ENCODE data around the gene IFITM1.
"Not testable (repeated sequence)": the region's sequence is repeated elsewhere in the genome, so short reads cannot be mapped to it uniquely, and the experiment has no call there.

IFITM1 gene

GRCh38 chr11:282630-283360 lies 31.0 kb upstream of the IFITM1 start:
- no peak for DNase-seq

DNA sequence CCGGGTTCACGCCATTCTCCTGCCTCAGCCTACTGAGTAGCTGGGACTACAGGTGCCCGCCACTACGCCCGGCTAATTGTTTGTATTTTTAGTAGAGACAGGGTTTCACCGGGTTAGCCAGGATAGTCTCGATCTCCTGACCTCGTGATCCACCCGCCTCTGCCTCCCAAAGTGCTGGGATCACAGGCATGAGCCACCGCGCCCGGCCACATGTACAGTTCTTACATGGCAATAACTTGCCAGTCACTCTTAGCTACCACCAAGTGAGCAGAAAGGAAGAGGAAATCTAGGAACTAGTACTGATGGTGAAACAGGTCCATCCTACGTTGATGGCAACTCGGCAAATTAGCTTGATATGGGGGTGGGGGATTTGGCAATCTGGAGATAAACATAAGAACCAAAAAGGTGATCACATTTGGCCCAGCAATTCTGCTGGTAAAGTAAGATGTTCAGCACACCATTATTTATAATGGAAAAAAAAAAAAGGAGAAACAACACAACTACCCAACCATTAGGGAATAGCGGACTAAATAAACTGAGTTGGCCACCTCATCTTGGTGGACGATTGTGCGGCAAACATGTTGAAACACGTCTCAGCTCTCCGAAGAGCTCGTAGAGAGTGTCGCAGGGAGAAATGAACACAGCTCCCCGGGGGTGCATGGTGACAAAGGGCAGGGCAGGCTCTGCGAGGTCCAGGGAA lies 30.3 kb upstream of the IFITM1 start:
- DNase-seq: no peak

DNA sequence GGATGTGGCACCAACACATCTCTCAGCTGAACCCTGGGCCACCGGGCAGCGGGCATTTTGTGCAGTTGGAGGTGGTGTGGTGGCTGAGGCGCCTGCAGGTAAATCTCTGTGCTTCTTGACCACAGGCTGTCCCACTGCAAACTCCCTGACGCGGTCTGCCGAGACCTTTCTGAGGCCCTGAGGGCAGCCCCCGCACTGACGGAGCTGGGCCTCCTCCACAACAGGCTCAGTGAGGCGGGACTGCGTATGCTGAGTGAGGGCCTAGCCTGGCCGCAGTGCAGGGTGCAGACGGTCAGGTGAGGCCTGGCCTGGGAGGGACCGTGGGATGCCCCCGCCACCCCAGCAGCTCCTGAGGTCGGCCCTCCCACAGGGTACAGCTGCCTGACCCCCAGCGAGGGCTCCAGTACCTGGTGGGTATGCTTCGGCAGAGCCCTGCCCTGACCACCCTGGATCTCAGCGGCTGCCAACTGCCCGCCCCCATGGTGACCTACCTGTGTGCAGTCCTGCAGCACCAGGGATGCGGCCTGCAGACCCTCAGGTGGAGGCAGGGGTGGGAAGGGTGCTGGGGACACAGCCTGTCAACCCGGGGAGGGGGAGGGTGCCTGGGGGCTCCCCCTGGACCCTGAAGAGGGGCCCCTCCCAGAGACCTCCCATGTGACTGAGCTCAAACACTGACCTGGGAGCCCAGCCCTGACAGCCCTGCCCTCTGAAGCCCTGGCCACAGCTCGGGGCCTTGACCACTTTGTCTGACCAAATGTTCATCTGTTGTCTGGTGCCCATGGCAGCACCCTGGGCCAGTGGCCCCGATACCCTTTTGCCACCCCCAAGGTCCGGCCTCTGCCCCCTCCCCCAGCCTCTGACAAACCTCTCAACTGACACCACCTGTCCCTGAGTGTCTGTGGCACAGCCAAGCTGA lies 29.5 kb upstream of the IFITM1 start:
- DNase-seq: no peak

DNA sequence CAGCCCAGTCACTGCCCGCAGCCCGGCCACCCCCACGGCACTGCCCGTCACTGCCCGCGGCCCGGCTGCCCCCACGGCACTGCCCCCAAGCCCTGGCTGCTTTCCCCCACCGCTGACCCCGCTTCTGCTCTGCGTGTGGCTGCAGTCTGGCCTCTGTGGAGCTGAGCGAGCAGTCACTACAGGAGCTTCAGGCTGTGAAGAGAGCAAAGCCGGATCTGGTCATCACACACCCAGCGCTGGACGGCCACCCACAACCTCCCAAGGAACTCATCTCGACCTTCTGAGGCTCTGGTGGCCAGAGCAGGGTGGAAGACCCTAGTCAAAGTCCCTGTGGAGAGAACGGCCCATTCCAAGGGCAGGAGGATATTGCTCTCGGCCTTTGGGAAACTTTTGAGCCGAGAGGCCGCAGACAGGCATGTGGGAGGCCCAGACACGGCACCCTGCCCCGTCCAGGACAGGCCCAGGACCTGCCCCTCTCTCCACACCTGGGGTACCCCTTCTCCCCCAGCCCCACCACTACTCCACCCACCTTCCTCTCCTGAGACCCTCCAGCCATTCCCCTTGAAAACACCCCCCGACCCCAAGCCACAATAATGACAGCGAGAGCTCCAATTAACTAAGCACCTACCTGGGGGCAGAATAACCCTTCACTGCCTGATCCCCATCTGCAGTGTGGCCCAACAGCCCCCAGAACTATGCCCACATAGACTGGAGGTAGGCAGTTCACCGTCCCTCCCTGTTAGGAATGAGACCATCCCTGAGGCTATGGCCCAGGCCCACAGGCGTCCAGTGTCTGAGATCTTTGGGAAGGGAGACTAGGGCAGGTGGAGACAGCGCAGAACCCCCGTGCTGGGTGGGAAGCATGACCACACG lies 28.6 kb upstream of the IFITM1 start:
- no peak for DNase-seq

GRCh38 chr11:285894-286220 lies 28.0 kb upstream of the IFITM1 start:
- DNase-seq: no peak

GRCh38 chr11:286977-287820 lies 26.6 kb upstream of the IFITM1 start:
- DNase-seq: not testable (repeated sequence)

GRCh38 chr11:287821-288477 lies 25.9 kb upstream of the IFITM1 start:
- no peak for DNase-seq

- peak in 1 of 2 experiments; percentile 36 for DNase-seq
Observed at GRCh38 chr11:288478-289397, 25.1 kb upstream of the IFITM1 start, which contains the start of gene PGGHG. PGGHG (plus strand) TSS chr11:289126; CDS start chr11:289817, 691 bp downstream.

DNA sequence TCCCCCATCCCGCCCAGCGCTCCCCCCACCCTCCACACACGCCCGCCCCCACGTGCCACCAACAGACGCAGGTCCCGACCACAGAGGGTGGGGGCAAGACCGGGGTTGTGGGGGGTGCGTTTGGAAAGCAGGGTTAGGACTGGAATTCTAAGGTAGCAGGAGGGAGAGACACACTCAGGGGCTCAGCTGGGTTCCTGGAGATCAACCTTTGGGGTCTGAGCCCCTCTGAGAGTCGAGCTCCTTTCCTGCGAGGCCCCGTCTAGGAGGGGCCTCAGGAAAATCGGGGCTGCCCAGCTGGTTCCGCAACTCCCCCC lies 24.5 kb upstream of the IFITM1 start:
- DNase-seq: no peak

- DNase-seq: no peak
Observed at GRCh38 chr11:289712-290620, 23.9 kb upstream of the IFITM1 start.

GRCh38 chr11:290621-291231 lies 23.1 kb upstream of the IFITM1 start:
- no peak for DNase-seq

DNA sequence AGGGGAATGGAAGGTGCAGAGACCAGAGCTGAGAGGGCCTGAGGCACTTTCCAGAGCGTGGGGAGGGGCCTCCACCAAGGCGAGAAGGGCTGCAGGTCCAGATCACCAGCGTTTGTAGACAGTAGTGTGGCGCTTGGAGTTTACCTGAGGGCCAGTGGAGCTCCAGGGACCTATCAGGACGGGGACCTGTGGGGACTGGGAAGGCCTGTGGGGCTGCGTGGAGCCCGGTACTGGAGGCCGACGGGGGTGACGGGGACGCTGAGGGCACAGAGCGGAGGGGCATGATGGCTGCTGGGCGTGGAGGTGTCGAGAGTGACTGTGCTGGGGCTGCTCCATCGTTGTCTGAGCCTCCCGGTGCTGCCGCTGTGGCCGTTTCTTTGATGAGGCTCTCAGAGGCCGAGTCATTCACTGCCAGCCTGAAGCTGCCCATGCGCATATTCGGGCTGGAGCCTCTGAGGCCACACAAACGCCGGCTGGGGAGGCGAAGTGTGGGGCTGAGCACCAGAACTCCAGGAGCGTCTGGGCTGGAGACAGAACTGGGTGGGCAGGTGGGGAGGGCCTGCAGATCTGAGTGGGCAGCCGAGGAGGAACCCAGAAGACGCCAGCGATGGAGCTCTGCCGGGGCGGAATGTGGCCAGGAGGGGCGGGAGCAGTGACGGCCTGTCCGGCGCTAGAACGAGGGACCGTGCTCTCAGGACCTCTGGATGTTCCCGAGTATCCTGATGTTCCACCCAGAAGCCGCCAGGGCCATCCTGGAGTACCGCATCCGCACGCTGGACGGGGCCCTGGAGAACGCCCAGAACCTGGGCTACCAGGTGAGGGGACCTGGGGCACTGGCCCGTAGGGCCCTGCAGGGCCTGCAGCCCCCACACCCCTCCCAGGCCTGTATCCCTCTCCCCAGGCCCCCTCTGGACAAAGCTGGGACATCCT lies 22.3 kb upstream of the IFITM1 start:
- DNase-seq: no peak

GRCh38 chr11:292211-293121 lies 21.4 kb upstream of the IFITM1 start:
- DNase-seq: no peak

DNA sequence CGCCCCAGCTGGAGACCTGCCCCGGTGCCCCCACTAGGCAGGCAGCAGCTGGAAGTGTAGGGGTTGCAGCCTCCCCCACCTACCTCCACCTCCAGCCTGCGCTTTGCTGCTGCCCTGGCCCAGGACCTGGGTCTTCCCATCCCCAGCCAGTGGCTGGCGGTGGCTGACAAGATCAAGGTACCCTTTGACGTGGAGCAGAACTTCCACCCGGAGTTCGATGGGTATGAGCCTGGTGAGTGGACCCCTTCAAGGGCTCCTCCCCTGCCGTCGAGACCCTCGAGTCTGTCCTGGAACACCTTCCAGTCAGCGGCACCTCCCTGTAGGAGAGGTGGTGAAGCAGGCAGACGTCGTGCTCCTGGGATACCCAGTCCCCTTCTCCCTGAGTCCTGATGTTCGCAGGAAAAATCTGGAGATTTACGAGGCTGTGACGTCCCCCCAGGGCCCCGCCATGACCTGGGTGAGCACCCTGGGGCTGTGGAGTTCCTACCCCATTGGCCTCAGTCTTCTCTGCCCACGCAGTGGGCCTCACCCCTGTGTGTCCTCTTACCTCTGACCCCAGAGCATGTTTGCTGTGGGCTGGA lies 20.5 kb upstream of the IFITM1 start:
- DNase-seq: no peak

DNA sequence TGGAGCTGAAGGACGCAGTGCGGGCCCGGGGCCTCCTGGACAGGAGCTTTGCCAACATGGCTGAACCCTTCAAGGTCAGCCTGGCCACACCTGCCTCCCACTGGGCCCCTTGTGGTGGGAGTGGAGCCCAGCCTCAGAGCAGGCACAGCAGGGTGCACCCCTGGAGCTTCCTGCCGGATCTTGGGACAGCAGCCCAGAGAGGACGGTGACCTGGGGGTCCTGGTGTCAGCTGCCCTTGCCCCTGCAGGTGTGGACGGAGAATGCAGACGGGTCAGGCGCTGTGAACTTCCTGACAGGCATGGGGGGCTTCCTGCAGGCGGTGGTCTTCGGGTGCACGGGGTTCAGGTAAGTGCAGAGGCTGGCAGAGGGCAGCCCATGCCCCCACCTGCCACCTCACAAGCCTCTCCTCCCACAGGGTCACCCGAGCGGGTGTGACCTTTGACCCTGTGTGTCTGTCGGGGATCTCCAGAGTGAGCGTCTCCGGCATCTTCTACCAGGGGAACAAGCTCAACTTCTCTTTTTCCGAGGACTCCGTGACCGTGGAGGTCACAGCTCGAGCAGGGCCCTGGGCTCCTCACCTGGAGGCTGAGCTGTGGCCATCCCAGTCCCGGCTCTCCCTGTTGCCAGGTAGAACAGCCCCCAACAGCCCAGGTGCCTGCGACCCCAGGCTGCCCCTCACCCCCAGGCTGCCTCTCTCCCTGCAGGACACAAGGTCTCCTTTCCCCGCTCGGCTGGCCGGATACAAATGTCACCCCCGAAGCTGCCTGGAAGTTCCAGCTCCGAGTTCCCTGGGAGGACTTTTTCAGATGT lies 19.8 kb upstream of the IFITM1 start:
- no peak for DNase-seq

All from NCI-H1930 (cell line).